Breast epithelium (tissue), 4 donors: ENCODE results near the gene KCNK5. TPM values are rescaled to one million over a fixed set of nuclear protein-coding genes. Genes with fewer than 3 reads are reported as not detected.

ENCODE experiments used
- DNase-seq, 2 donors: peaks; one replicate each; pipeline ENCODE4 v3.0.0-alpha.2; 2019; ENCODE audit warnings: low spot score in 2 of 2
- H3K27ac ChIP-seq, 2 donors: fragments of 200-600 bp; sonication (generic) in 1 of 2; one replicate each; pipeline ENCODE4 v1.5.1; 2016 to 2019; ENCODE audit warnings: mild to moderate bottlenecking in 1 of 2
- H3K27me3 ChIP-seq, 2 donors: fragments of 200-600 bp; sonication (generic) in 1 of 2; one replicate each; pipeline versions ENCODE4 v1.5.1 to v1.6.0; 2017 to 2019; ENCODE audit warnings: control low read depth in 1 of 2, mild to moderate bottlenecking in 1 of 2
- H3K36me3 ChIP-seq: fragments of 200-600 bp; one replicate; pipeline ENCODE4 v1.5.1; 2019
- H3K4me1 ChIP-seq, 2 donors: fragments of 200-600 bp; sonication (generic); one replicate each; pipeline ENCODE4 v1.5.1; 2016 to 2019; ENCODE audit warnings: control low read depth in 1 of 2
- H3K4me3 ChIP-seq, 3 donors: fragments of 200-600 bp; sonication (generic); 1 replicate in 2 of 3; 2 replicates in 1 of 3; pipeline ENCODE4 v1.5.1; 2016 to 2019; ENCODE audit warnings: mild to moderate bottlenecking in 3 of 3, moderate library complexity in 2 of 3
- H3K9me3 ChIP-seq, 2 donors: fragments of 200-600 bp; sonication (generic) in 1 of 2; one replicate each; pipeline ENCODE4 v1.5.1; 2016 to 2019; ENCODE audit warnings: control low read depth in 1 of 2
- POLR2A ChIP-seq: fragments of 450-650 bp; IDR thresholded peaks from one replicate; pipeline ENCODE4 v1.6.1; 2016; ENCODE audit warnings: antibody characterized with exemption, mild to moderate bottlenecking, moderate library complexity
- POLR2AphosphoS5 ChIP-seq, 3 donors: sonication (generic); formaldehyde crosslinking; IDR thresholded peaks; one replicate each; pipeline ENCODE4 v1.6.1; 2017; ENCODE audit warnings: antibody characterized with exemption in 3 of 3
- intact Hi-C: fragments of 100-400 bp; cut with DNase I; formaldehyde crosslinking; loops from one replicate; pipeline ENCODE4 v1.15.1; 2023; ENCODE audit warnings: low total_unique reads
- total RNA-seq, 3 donors: library from RNA; depleted of rRNA; stranded (reverse); fragments of >200 nt; gene quantifications; one replicate each; pipeline ENCODE4 v1.1.0, GENCODE V29; 2016
- TF ChIP-seq, protein P1 (sequence below), 3 donors: fragments of 450-650 bp; IDR thresholded peaks; one replicate each; pipeline ENCODE4 v1.5.1; 2016 to 2017; ENCODE audit warnings: antibody characterized with exemption in 3 of 3, mild to moderate bottlenecking in 3 of 3, moderate library complexity in 3 of 3

Gene KCNK5
- total RNA-seq, 3 donors from 2014 or later = 1.8 to 20.6 (median 4.3) TPM

DNA sequence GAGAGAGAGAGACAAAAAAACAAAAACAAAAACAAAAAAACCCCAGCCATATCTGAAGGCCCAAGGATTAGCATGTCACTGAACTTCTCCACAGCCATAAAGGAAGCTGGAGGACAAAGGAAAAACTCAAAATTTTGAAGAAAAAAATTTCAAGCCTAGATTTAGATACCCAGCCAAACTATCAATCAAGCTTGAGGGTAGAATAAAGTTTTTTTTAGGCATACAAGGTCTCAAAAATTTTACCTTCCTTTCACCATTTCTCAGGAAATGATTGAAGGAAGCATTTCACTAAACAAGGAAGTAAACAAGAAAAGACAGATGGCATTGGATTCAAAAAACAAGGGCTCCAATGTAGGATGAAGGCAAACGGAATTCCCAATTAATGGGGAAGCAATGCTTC is 52.1 kb downstream of the KCNK5 start:
- H3K27me3 ChIP-seq = no peaks in the 10 kb centered on the region
- H3K9me3 ChIP-seq = peaks cover 7% of the 10 kb centered on the region in 2 donors
- TF ChIP-seq, protein P1, sequence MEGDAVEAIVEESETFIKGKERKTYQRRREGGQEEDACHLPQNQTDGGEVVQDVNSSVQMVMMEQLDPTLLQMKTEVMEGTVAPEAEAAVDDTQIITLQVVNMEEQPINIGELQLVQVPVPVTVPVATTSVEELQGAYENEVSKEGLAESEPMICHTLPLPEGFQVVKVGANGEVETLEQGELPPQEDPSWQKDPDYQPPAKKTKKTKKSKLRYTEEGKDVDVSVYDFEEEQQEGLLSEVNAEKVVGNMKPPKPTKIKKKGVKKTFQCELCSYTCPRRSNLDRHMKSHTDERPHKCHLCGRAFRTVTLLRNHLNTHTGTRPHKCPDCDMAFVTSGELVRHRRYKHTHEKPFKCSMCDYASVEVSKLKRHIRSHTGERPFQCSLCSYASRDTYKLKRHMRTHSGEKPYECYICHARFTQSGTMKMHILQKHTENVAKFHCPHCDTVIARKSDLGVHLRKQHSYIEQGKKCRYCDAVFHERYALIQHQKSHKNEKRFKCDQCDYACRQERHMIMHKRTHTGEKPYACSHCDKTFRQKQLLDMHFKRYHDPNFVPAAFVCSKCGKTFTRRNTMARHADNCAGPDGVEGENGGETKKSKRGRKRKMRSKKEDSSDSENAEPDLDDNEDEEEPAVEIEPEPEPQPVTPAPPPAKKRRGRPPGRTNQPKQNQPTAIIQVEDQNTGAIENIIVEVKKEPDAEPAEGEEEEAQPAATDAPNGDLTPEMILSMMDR (IDR thresholded peaks at IDR 0.05) = no peak
- TF ChIP-seq POLR2AphosphoS5 (IDR thresholded peaks at IDR 0.05) (no peak), POLR2A (no peak)
- no peak for DNase-seq
- no peaks in the 10 kb centered on the region for H3K36me3 ChIP-seq
- no peak overlapping the region for H3K27ac ChIP-seq
- H3K4me3 ChIP-seq = no peak overlapping the region
- intact Hi-C loops = no loop called here
- H3K4me1 ChIP-seq = no peaks in the 10 kb centered on the region

DNA sequence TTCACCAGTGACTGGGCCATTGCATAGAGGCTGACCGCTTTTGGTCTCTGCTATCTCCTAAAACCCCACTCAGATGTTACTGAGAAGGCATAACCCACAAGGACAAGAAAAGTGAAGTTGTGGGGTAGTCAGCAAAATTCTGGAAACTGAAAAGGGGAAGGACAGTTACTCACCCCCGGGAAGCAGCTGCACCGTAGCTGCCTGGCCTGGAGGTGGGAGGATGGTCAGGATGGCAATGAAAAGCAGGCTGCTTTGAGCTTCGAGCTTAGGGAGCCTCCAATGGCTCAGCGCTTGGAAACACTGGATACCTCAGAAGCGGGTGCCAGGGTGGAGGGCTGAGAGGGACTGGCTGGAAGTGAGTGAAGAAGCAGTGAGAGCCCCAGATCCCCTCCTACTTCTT is 56.0 kb downstream of the KCNK5 start:
- intact Hi-C loops = loop anchor here (5.0 kb wide), 1 partner anchor 129 kb away; no protein-coding TSS in a partner anchor
- Histone ChIP-seq H3K4me3 (no peak overlapping the region), H3K4me1 (no peaks in the 10 kb centered on the region), H3K36me3 (no peaks in the 10 kb centered on the region), H3K27ac (no peak overlapping the region), H3K27me3 (no peaks in the 10 kb centered on the region), H3K9me3 (peaks cover 15 to 16% of the 10 kb centered on the region in 2 donors)
- DNase-seq = no peak
- TF ChIP-seq, protein P1 (IDR thresholded peaks at IDR 0.05) = no peak
- TF ChIP-seq POLR2AphosphoS5 (IDR thresholded peaks at IDR 0.05) (no peak), POLR2A (no peak)

DNA sequence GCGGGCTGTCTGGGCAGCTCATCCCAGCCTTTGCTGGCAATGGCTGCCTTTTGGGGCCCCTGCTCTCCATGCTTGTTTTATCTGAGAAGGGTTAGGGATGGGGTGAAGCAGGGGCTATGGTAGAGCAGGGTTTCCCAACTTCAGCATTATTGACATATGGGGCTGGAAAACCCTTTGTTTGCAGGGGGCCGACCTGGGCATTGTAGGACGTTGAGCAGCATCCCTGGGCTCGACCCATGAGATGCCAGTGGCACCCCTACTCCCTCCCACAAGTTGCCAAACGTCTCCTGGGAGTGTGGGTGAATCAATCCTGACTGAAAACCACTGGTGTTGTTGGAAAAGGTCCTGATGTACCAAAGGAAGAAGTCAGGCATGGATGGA is 56.9 kb downstream of the KCNK5 start:
- Histone ChIP-seq H3K36me3 (no peaks in the 10 kb centered on the region), H3K27ac (no peak overlapping the region), H3K4me3 (no peak overlapping the region), H3K9me3 (peaks cover 14 to 16% of the 10 kb centered on the region in 2 donors), H3K4me1 (no peaks in the 10 kb centered on the region), H3K27me3 (no peaks in the 10 kb centered on the region)
- intact Hi-C loops = loop anchor here (5.0 kb wide), 1 partner anchor 130 kb away; no protein-coding TSS in a partner anchor
- no peak for DNase-seq
- TF ChIP-seq, protein P1 (IDR thresholded peaks at IDR 0.05) = no peak
- TF ChIP-seq POLR2AphosphoS5 (IDR thresholded peaks at IDR 0.05) = no peak
- no peak for TF ChIP-seq POLR2A

DNA sequence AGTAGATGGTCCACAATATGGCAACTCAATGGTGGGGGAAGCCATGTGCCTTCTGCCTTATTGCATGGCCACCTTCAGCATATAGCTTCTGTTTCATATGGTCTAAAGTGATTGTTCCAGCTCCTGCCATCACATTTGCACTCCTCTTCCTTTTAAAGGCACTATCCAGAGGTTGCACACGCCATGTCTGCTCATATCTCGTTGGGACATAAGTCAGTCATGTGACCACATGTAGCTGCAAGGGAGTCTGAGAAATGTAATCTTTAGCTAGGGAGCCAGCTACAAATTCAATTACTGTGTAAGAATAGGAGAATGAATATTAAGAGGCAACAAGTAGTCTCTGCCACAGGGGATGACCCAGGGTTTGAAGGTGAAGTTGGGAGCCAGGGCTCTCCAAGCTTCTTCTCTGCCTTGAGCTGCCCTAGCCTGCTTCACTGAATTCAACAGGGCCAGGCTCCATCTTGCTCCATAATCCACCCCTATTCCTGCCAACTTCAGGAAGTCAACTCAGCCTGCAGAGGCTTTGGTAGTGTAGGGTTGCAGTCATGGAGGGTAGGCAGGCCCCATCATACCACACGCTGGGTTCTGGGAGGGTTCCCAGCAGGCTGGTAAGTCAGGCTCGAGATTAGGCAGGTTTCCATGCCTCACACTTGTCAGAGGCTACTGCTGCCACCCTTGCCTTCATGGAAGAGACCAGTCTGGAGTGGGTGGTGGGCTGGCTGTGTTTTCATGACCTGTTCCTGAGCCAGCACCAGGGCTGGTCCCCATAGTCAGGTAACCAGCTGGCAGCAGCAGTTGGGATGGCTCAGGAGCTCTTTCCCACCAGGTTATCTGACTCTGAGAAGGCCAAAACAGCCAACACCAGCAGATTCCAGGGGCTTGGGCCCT is 57.5 kb downstream of the KCNK5 start:
- intact Hi-C loops = loop anchor here (5.0 kb wide), 1 partner anchor 131 kb away; no protein-coding TSS in a partner anchor
- Histone ChIP-seq H3K4me1 (no peaks in the 10 kb centered on the region), H3K4me3 (no peak overlapping the region), H3K36me3 (no peaks in the 10 kb centered on the region), H3K9me3 (peaks cover 8 to 11% of the 10 kb centered on the region in 2 donors), H3K27me3 (no peaks in the 10 kb centered on the region), H3K27ac (no peak overlapping the region)
- DNase-seq = no peak
- TF ChIP-seq, protein P1 (IDR thresholded peaks at IDR 0.05) = no peak
- TF ChIP-seq POLR2AphosphoS5 (IDR thresholded peaks at IDR 0.05) (no peak), POLR2A (no peak)

DNA sequence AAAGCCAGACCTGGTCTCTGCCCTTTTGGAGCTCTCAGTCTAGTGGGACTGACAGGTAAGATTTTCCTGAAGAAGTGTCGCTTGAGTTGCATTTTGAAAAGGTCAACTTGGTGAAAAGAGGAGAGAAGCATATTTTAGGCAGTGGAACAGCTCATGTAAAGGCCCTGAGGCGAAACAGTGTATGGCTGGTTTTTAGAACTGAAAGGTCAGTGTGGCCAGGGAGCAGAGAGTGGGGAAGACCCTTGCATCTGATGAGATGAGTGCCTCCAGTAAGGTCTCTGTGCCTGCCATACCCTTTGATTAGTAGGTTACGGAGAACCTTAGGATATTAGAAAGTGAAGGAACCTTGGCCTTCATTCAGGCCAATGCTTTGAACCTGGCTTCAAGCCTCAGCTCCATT is 58.4 kb downstream of the KCNK5 start:
- no peak for DNase-seq

More for the DNA sequence above, 58.4 kb downstream of the KCNK5 start:
- no peaks in the 10 kb centered on the region for H3K27me3 ChIP-seq
- intact Hi-C loops = loop anchor here (5.0 kb wide), 1 partner anchor 131 kb away; no protein-coding TSS in a partner anchor
- peaks cover 8 to 10% of the 10 kb centered on the region in 2 donors for H3K9me3 ChIP-seq
- H3K36me3 ChIP-seq = no peaks in the 10 kb centered on the region
- no peaks in the 10 kb centered on the region for H3K4me1 ChIP-seq
- no peak for TF ChIP-seq POLR2AphosphoS5 (IDR thresholded peaks at IDR 0.05)
- TF ChIP-seq POLR2A = no peak
- TF ChIP-seq, protein P1 (IDR thresholded peaks at IDR 0.05) = no peak
- no peak overlapping the region for H3K4me3 ChIP-seq
- peak overlapping the region in 1 of 2 donors; percentile 81 for H3K27ac ChIP-seq
